ENCODE data around the gene COL17A1. TPM values are rescaled to one million over a fixed set of nuclear protein-coding genes. Genes with fewer than 3 reads are reported as not detected.

COL17A1 gene
- total and polyA plus RNA-seq, 9 of the 15 experiments (the other 6 are each of a cell fraction or from before 2014, with no cell fraction given) = not detected

MicroRNA genes within 50 kb of the gene (microRNA counts, 767-probe panel; counts per million panel counts)
- 2,354 counts per million, percentile 58 among the panel's probes with 10 or more counts for microRNA hsa-miR-936

Small RNAs within 50 kb of the gene (microRNA-seq; reads per million reads assigned to microRNA genes)
- gene MIR936 (ENCODE audit: borderline microRNAs expressed) = not detected

Other genes starting within 250 kb of the COL17A1 start
- 1.9 and 2.0 TPM in 2 replicates for gene SH3PXD2A, start 230.3 kb downstream of the COL17A1 start, total RNA-seq (2014; rRNA removed)
- 2.2 and 2.4 TPM in 2 replicates for gene SH3PXD2A, start 230.3 kb downstream of the COL17A1 start, total RNA-seq (2014; rRNA removed; fragmentation: Illumina TruSeq; extraction: Trizol)
- 2.5 and 2.6 TPM in 2 replicates for gene SH3PXD2A, start 230.3 kb downstream of the COL17A1 start, total RNA-seq (2015; rRNA removed; fragmentation: Illumina TruSeq; extraction: Trizol)
- 8.5 and 9.3 TPM in 2 replicates for gene SH3PXD2A, start 230.3 kb downstream of the COL17A1 start, total RNA-seq (2021)
- gene SH3PXD2A, start 230.3 kb downstream of the COL17A1 start, polyA plus RNA-seq (2011; rRNA removed) = 2.5 and 3.5 TPM in 2 replicates
- gene SH3PXD2A, start 230.3 kb downstream of the COL17A1 start, polyA plus RNA-seq (2014; fragmentation: Illumina TruSeq; extraction: Trizol) = 4.0 and 5.1 TPM in 2 replicates
- gene SH3PXD2A, start 230.3 kb downstream of the COL17A1 start, polyA plus RNA-seq (2014; fragmentation: Nextera tagmentation; extraction: Ambion mirVana) = under 1 TPM; 0.41 to 0.59 TPM
- gene SH3PXD2A, start 230.3 kb downstream of the COL17A1 start, polyA plus RNA-seq (2014; rRNA removed) = 3.0 and 3.4 TPM in 2 replicates
- 9.2 and 10.2 TPM in 2 replicates for gene STN1, start 167.7 kb downstream of the COL17A1 start, total RNA-seq (2014; rRNA removed)
- gene STN1, start 167.7 kb downstream of the COL17A1 start, total RNA-seq (2014; rRNA removed; fragmentation: Illumina TruSeq; extraction: Trizol) = 13.6 and 13.8 TPM in 2 replicates
- 13.8 and 15.3 TPM in 2 replicates for gene STN1, start 167.7 kb downstream of the COL17A1 start, total RNA-seq (2015; rRNA removed; fragmentation: Illumina TruSeq; extraction: Trizol)
- 9.0 and 9.1 TPM in 2 replicates for gene STN1, start 167.7 kb downstream of the COL17A1 start, total RNA-seq (2021)
- gene STN1, start 167.7 kb downstream of the COL17A1 start, polyA plus RNA-seq (2011; rRNA removed) = 19.2 and 19.6 TPM in 2 replicates
- gene STN1, start 167.7 kb downstream of the COL17A1 start, polyA plus RNA-seq (2014; fragmentation: Illumina TruSeq; extraction: Trizol) = 12.4 and 14.6 TPM in 2 replicates
- 10 to 100 TPM; 12.0 to 16.0 TPM for gene STN1, start 167.7 kb downstream of the COL17A1 start, polyA plus RNA-seq (2014; fragmentation: Nextera tagmentation; extraction: Ambion mirVana)
- 11.2 and 11.6 TPM in 2 replicates for gene STN1, start 167.7 kb downstream of the COL17A1 start, polyA plus RNA-seq (2014; rRNA removed)
- 24.0 and 39.9 TPM in 2 replicates for gene SLK, start 118.7 kb downstream of the COL17A1 start, total RNA-seq (2014; rRNA removed)
- gene SLK, start 118.7 kb downstream of the COL17A1 start, total RNA-seq (2014; rRNA removed; fragmentation: Illumina TruSeq; extraction: Trizol) = 40.0 and 43.5 TPM in 2 replicates
- 37.4 and 39.0 TPM in 2 replicates for gene SLK, start 118.7 kb downstream of the COL17A1 start, total RNA-seq (2015; rRNA removed; fragmentation: Illumina TruSeq; extraction: Trizol)
- gene SLK, start 118.7 kb downstream of the COL17A1 start, total RNA-seq (2021) = 21.6 and 23.4 TPM in 2 replicates
- 10.6 and 14.9 TPM in 2 replicates for gene SLK, start 118.7 kb downstream of the COL17A1 start, polyA plus RNA-seq (2011; rRNA removed)
- 21.3 and 26.4 TPM in 2 replicates for gene SLK, start 118.7 kb downstream of the COL17A1 start, polyA plus RNA-seq (2014; fragmentation: Illumina TruSeq; extraction: Trizol)
- gene SLK, start 118.7 kb downstream of the COL17A1 start, polyA plus RNA-seq (2014; fragmentation: Nextera tagmentation; extraction: Ambion mirVana) = 1 to 10 TPM; 8.2 to 9.2 TPM
- gene SLK, start 118.7 kb downstream of the COL17A1 start, polyA plus RNA-seq (2014; rRNA removed) = 12.7 and 15.5 TPM in 2 replicates
- gene SFR1, start 36.3 kb upstream of the COL17A1 start, total RNA-seq (2014; rRNA removed) = 4.3 and 4.5 TPM in 2 replicates
- 11.2 and 12.7 TPM in 2 replicates for gene SFR1, start 36.3 kb upstream of the COL17A1 start, total RNA-seq (2014; rRNA removed; fragmentation: Illumina TruSeq; extraction: Trizol)
- 8.1 and 9.1 TPM in 2 replicates for gene SFR1, start 36.3 kb upstream of the COL17A1 start, total RNA-seq (2015; rRNA removed; fragmentation: Illumina TruSeq; extraction: Trizol)
- gene SFR1, start 36.3 kb upstream of the COL17A1 start, total RNA-seq (2021) = 6.7 and 6.8 TPM in 2 replicates
- 4.2 and 8.3 TPM in 2 replicates for gene SFR1, start 36.3 kb upstream of the COL17A1 start, polyA plus RNA-seq (2011; rRNA removed)
- gene SFR1, start 36.3 kb upstream of the COL17A1 start, polyA plus RNA-seq (2014; fragmentation: Illumina TruSeq; extraction: Trizol) = 7.8 and 10.3 TPM in 2 replicates
- 10 to 100 TPM; 17.8 to 18.7 TPM for gene SFR1, start 36.3 kb upstream of the COL17A1 start, polyA plus RNA-seq (2014; fragmentation: Nextera tagmentation; extraction: Ambion mirVana)
- gene SFR1, start 36.3 kb upstream of the COL17A1 start, polyA plus RNA-seq (2014; rRNA removed) = 8.0 and 8.6 TPM in 2 replicates
- 0.09 and 0.20 TPM in 2 replicates for gene CFAP43, start 146.5 kb upstream of the COL17A1 start, total RNA-seq (2014; rRNA removed)
- gene CFAP43, start 146.5 kb upstream of the COL17A1 start, total RNA-seq (2014; rRNA removed; fragmentation: Illumina TruSeq; extraction: Trizol) = 0.10 and 0.11 TPM in 2 replicates
- gene CFAP43, start 146.5 kb upstream of the COL17A1 start, total RNA-seq (2015; rRNA removed; fragmentation: Illumina TruSeq; extraction: Trizol) = 0.11 and 0.15 TPM in 2 replicates
- gene CFAP43, start 146.5 kb upstream of the COL17A1 start, total RNA-seq (2021) = 0.16 and 0.20 TPM in 2 replicates
- 0.43 and 0.86 TPM in 2 replicates for gene CFAP43, start 146.5 kb upstream of the COL17A1 start, polyA plus RNA-seq (2011; rRNA removed)
- 0.09 TPM in 1 of 2 replicates, not detected in the other for gene CFAP43, start 146.5 kb upstream of the COL17A1 start, polyA plus RNA-seq (2014; fragmentation: Illumina TruSeq; extraction: Trizol)
- under 1 TPM in 1 of 2 experiments, not detected in 1; 0.07 TPM for gene CFAP43, start 146.5 kb upstream of the COL17A1 start, polyA plus RNA-seq (2014; fragmentation: Nextera tagmentation; extraction: Ambion mirVana)
- gene CFAP43, start 146.5 kb upstream of the COL17A1 start, polyA plus RNA-seq (2014; rRNA removed) = 0.04 and 0.54 TPM in 2 replicates
- 221 and 225 TPM in 2 replicates for gene GSTO1, start 169.0 kb upstream of the COL17A1 start, total RNA-seq (2014; rRNA removed)
- 237 and 280 TPM in 2 replicates for gene GSTO1, start 169.0 kb upstream of the COL17A1 start, total RNA-seq (2014; rRNA removed; fragmentation: Illumina TruSeq; extraction: Trizol)
- 195 and 204 TPM in 2 replicates for gene GSTO1, start 169.0 kb upstream of the COL17A1 start, total RNA-seq (2015; rRNA removed; fragmentation: Illumina TruSeq; extraction: Trizol)
- gene GSTO1, start 169.0 kb upstream of the COL17A1 start, total RNA-seq (2021) = 252 and 275 TPM in 2 replicates
- gene GSTO1, start 169.0 kb upstream of the COL17A1 start, polyA plus RNA-seq (2011; rRNA removed) = 401 and 592 TPM in 2 replicates
- 283 and 333 TPM in 2 replicates for gene GSTO1, start 169.0 kb upstream of the COL17A1 start, polyA plus RNA-seq (2014; fragmentation: Illumina TruSeq; extraction: Trizol)
- gene GSTO1, start 169.0 kb upstream of the COL17A1 start, polyA plus RNA-seq (2014; fragmentation: Nextera tagmentation; extraction: Ambion mirVana) = 100 to 1,000 TPM; 136 to 205 TPM
- 315 and 359 TPM in 2 replicates for gene GSTO1, start 169.0 kb upstream of the COL17A1 start, polyA plus RNA-seq (2014; rRNA removed)
- 0.18 and 0.33 TPM in 2 replicates for gene GSTO2, start 183.3 kb upstream of the COL17A1 start, total RNA-seq (2014; rRNA removed)
- gene GSTO2, start 183.3 kb upstream of the COL17A1 start, total RNA-seq (2014; rRNA removed; fragmentation: Illumina TruSeq; extraction: Trizol) = 0.29 and 0.45 TPM in 2 replicates
- 0.30 and 0.40 TPM in 2 replicates for gene GSTO2, start 183.3 kb upstream of the COL17A1 start, total RNA-seq (2015; rRNA removed; fragmentation: Illumina TruSeq; extraction: Trizol)
- 0.96 and 1.4 TPM in 2 replicates for gene GSTO2, start 183.3 kb upstream of the COL17A1 start, total RNA-seq (2021)
- 0.74 and 1.8 TPM in 2 replicates for gene GSTO2, start 183.3 kb upstream of the COL17A1 start, polyA plus RNA-seq (2011; rRNA removed)
- 0.40 and 0.78 TPM in 2 replicates for gene GSTO2, start 183.3 kb upstream of the COL17A1 start, polyA plus RNA-seq (2014; fragmentation: Illumina TruSeq; extraction: Trizol)
- gene GSTO2, start 183.3 kb upstream of the COL17A1 start, polyA plus RNA-seq (2014; fragmentation: Nextera tagmentation; extraction: Ambion mirVana) = 1 to 10 TPM in 1 of 2 experiments, under 1 TPM in 1; 0.90 to 1.0 TPM
- 1.1 and 1.7 TPM in 2 replicates for gene GSTO2, start 183.3 kb upstream of the COL17A1 start, polyA plus RNA-seq (2014; rRNA removed)